Mesodermal cell (in vitro differentiated cells): ENCODE results near the gene CLASP2.

ENCODE experiments used
- H3K27ac ChIP-seq: 2 replicates; pipeline ENCODE4 v1.7.0; 2013; ENCODE audit warnings: mild to moderate bottlenecking, low read depth, low read length, moderate library complexity; ENCODE audit not compliant: severe bottlenecking
- H3K36me3 ChIP-seq: 2 replicates; pipeline ENCODE4 v1.7.1; 2013; ENCODE audit warnings: mild to moderate bottlenecking, low read length, moderate library complexity; ENCODE audit not compliant: control insufficient read depth, insufficient read depth
- H3K4me1 ChIP-seq: one replicate; pipeline ENCODE4 v1.7.1; 2013; ENCODE audit warnings: mild to moderate bottlenecking, low read length; ENCODE audit not compliant: insufficient read depth, control insufficient read depth, poor library complexity, severe bottlenecking
- H3K4me3 ChIP-seq: 2 replicates; pipeline ENCODE4 v1.7.0; 2013; ENCODE audit warnings: low read length, control low read depth, mild to moderate bottlenecking; ENCODE audit not compliant: insufficient read depth, poor library complexity, severe bottlenecking; ENCODE audit errors: extremely low read depth
- H3K9me3 ChIP-seq: 2 replicates; pipeline ENCODE4 v1.7.1; 2013; ENCODE audit warnings: mild to moderate bottlenecking, low read length, moderate library complexity; ENCODE audit not compliant: control insufficient read depth
- WGBS, 2 experiments: methylation state at CpG; one replicate each; pipeline ENCODE4 v1.1.5; 2013; ENCODE audit warnings: missing lambda C conversion rate in 2 of 2; ENCODE audit not compliant: insufficient coverage in 2 of 2; 5-methylcytosine and 5-hydroxymethylcytosine counted together

CLASP2 gene

GRCh38 chr3:33592999-33593398, 125.1 kb downstream of the CLASP2 start:
- H3K4me3 ChIP-seq = no peak overlapping the region
- WGBS, 2 experiments = 86 to 100% methylated on average over 1 of the region's 1 CpG
- H3K9me3 ChIP-seq = no peaks in the 10 kb centered on the region
- no peaks in the 10 kb centered on the region for H3K4me1 ChIP-seq
- peaks cover 13% of the 10 kb centered on the region for H3K36me3 ChIP-seq
- no peak overlapping the region for H3K27ac ChIP-seq

GRCh38 chr3:33590541-33590940, 127.5 kb downstream of the CLASP2 start:
- Histone ChIP-seq H3K4me1 (no peaks in the 10 kb centered on the region), H3K4me3 (no peak overlapping the region), H3K36me3 (peaks cover 25% of the 10 kb centered on the region), H3K9me3 (no peaks in the 10 kb centered on the region), H3K27ac (no peak overlapping the region)
- WGBS, 2 experiments = 83% methylated on average over 1 of the region's 2 CpGs; no CpG with 5 or more reads in 1 of the 2 experiments

- WGBS, 2 experiments = 100% methylated on average over 1 of the region's 3 CpGs
These were observed 131.7 kb downstream of the CLASP2 start for GRCh38 chr3:33586402-33586801.

GRCh38 chr3:33582234-33582633, 135.8 kb downstream of the CLASP2 start:
- Histone ChIP-seq H3K36me3 (peaks cover 24% of the 10 kb centered on the region), H3K27ac (no peak overlapping the region), H3K9me3 (no peaks in the 10 kb centered on the region), H3K4me3 (no peak overlapping the region), H3K4me1 (peaks cover 6% of the 10 kb centered on the region)
- 86% methylated on average over 2 of the region's 3 CpGs; no CpG with 5 or more reads in 1 of the 2 experiments for WGBS, 2 experiments

More at GRCh38 chr3:33586402-33586801, 131.7 kb downstream of the CLASP2 start:
- Histone ChIP-seq H3K36me3 (peaks cover 27% of the 10 kb centered on the region), H3K4me1 (peaks cover 2% of the 10 kb centered on the region), H3K9me3 (no peaks in the 10 kb centered on the region), H3K27ac (no peak overlapping the region), H3K4me3 (no peak overlapping the region)

GRCh38 chr3:33581666-33582065, 136.4 kb downstream of the CLASP2 start:
- 75 to 79% methylated on average over 9 to 10 of the region's 10 CpGs for WGBS, 2 experiments
- no peak overlapping the region for H3K4me3 ChIP-seq
- H3K27ac ChIP-seq = no peak overlapping the region
- H3K36me3 ChIP-seq = peaks cover 21% of the 10 kb centered on the region
- peaks cover 6% of the 10 kb centered on the region for H3K4me1 ChIP-seq
- H3K9me3 ChIP-seq = no peaks in the 10 kb centered on the region

- Histone ChIP-seq H3K4me3 (no peak overlapping the region), H3K27ac (no peak overlapping the region), H3K9me3 (no peaks in the 10 kb centered on the region), H3K36me3 (peaks cover 23% of the 10 kb centered on the region), H3K4me1 (peaks cover 6% of the 10 kb centered on the region)
- WGBS, 2 experiments = no CpG with 5 or more reads among the region's 2 CpGs
These were observed 138.2 kb downstream of the CLASP2 start for GRCh38 chr3:33579840-33580239.

- H3K36me3 ChIP-seq = peaks cover 20% of the 10 kb centered on the region
- H3K27ac ChIP-seq = peak overlapping the region; percentile 85
- peaks cover 6% of the 10 kb centered on the region for H3K4me1 ChIP-seq
- WGBS, 2 experiments = no CpG with 5 or more reads among the region's 1 CpG
- H3K4me3 ChIP-seq = no peak overlapping the region
- no peaks in the 10 kb centered on the region for H3K9me3 ChIP-seq
These were observed 138.9 kb downstream of the CLASP2 start for GRCh38 chr3:33579178-33579510.

- 38 to 50% methylated on average over 1 of the region's 2 CpGs for WGBS, 2 experiments
- H3K4me1 ChIP-seq = peaks cover 6% of the 10 kb centered on the region
- peaks cover 20% of the 10 kb centered on the region for H3K36me3 ChIP-seq
- no peak overlapping the region for H3K4me3 ChIP-seq
- H3K27ac ChIP-seq = peak overlapping the region; percentile 85
- H3K9me3 ChIP-seq = no peaks in the 10 kb centered on the region
These were observed 139.5 kb downstream of the CLASP2 start for GRCh38 chr3:33578325-33579177.

GRCh38 chr3:33577588-33577987, 140.5 kb downstream of the CLASP2 start:
- no peak overlapping the region for H3K4me3 ChIP-seq
- peaks cover 25% of the 10 kb centered on the region for H3K36me3 ChIP-seq
- WGBS, 2 experiments = no CpG with 5 or more reads among the region's 1 CpG
- no peak overlapping the region for H3K27ac ChIP-seq
- H3K9me3 ChIP-seq = no peaks in the 10 kb centered on the region
- peaks cover 6% of the 10 kb centered on the region for H3K4me1 ChIP-seq

- Histone ChIP-seq H3K27ac (no peak overlapping the region), H3K36me3 (peaks cover 27% of the 10 kb centered on the region), H3K9me3 (no peaks in the 10 kb centered on the region), H3K4me3 (no peak overlapping the region), H3K4me1 (peaks cover 6% of the 10 kb centered on the region)
- WGBS, 2 experiments = no CpG with 5 or more reads among the region's 3 CpGs
These were observed 140.9 kb downstream of the CLASP2 start for GRCh38 chr3:33577173-33577572.

GRCh38 chr3:33575311-33575710, 142.7 kb downstream of the CLASP2 start:
- peaks cover 4% of the 10 kb centered on the region for H3K4me1 ChIP-seq
- whole genome bisulfite sequencing, 2 experiments = no CpG with 5 or more reads among the region's 1 CpG
- H3K9me3 ChIP-seq = no peaks in the 10 kb centered on the region
- H3K4me3 ChIP-seq = no peak overlapping the region
- H3K27ac ChIP-seq = no peak overlapping the region
- H3K36me3 ChIP-seq = peaks cover 33% of the 10 kb centered on the region
